HG03575 (cell line): Measurements from ENCODE around the gene SDF2L1.
"Not testable (repeated sequence)": the region's sequence is repeated elsewhere in the genome, so short reads cannot be mapped to it uniquely, and the experiment has no call there.

Experiments
- ATAC-seq: cut with Tn5 transposase; IDR thresholded peaks from one replicate; pipeline ENCODE4 v1.9.1; 2021; ENCODE audit not compliant: unreplicated experiment, insufficient number of reproducible peaks, low FRiP score; ENCODE audit errors: extremely low read depth

Gene SDF2L1

GRCh38 chr22:21634081-21634480 lies 8.0 kb upstream of the SDF2L1 start:
- no peak for ATAC-seq

GRCh38 chr22:21634844-21635243 lies 7.3 kb upstream of the SDF2L1 start:
- ATAC-seq: no peak

- no peak for ATAC-seq
These were observed 6.2 kb upstream of the SDF2L1 start for GRCh38 chr22:21635771-21636510.

DNA sequence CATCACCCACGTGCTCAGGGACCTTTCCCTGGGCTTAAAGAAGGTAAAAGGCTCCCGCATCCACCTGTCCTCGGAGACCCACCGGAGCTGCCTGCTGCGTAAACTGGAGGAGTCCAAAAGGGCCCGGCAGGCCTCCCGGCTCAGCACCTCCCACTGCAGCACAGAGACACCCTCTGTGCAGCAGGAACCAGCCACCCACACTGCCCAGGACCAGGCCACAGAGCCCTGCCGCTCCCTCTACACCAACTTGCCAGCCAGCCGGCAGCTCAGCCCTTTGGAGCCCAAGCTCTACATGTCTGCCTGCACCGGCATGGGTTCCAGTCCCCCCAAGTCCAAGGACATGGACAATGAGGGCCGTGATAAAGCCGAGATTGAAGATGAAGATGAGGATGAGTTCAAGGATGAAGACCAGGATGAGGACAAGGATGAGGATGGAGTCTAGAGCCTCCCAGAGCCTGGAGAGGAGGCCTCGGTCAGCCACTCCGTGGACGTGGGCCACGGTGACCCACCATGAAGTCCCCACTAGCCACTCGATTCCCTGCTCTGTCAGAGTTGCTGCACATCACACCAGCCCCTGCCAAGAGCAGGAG lies 5.4 kb upstream of the SDF2L1 start:
- no peak for ATAC-seq

DNA sequence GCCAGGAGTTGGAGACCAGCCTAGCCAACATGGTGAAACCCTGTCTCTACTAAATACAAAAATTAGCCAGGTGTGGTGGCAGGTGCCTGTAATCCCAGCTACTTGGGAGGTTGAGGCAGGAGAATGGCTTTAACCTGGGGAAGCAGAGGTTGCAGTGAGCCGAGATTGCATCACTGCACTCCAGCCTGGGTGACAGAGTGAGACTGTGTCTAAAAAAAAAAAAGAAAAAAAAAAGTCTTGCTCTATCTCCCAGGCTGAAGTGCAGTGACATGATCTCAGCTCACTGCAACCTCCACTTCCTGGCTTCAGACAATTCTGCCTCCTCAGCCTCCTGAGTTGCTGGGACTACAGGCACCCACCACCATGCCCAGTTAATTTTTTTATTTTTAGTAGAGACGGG lies 4.7 kb upstream of the SDF2L1 start:
- ATAC-seq: not testable (repeated sequence)

GRCh38 chr22:21639359-21639758 lies 2.7 kb upstream of the SDF2L1 start:
- ATAC-seq: no peak

GRCh38 chr22:21640810-21641209 lies 1.3 kb upstream of the SDF2L1 start:
- ATAC-seq: no peak

DNA sequence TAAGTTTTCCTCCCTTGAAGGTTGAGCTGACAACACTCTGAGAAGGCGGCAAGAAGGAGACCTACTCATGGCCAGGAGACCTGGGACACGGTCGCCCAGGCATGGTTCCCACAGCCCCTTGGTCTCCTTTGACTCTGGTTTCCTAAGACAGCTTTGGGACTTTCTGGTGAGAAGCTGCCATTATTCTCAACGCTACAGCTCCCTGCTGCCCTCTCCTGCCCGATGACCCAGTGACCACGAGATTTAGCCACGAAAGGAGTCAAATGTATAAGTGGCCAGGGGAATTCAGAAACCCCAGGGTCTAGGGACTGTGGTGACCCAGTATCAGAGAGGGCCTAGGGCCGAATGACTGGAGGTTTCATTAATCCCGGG lies 699 bp upstream of the SDF2L1 start:
- no peak for ATAC-seq

- no peak for ATAC-seq
These were observed 714 bp downstream of the SDF2L1 start for GRCh38 chr22:21642584-21643448.

- no peak for ATAC-seq
These were observed 1.6 kb downstream of the SDF2L1 start for GRCh38 chr22:21643533-21644357.

DNA sequence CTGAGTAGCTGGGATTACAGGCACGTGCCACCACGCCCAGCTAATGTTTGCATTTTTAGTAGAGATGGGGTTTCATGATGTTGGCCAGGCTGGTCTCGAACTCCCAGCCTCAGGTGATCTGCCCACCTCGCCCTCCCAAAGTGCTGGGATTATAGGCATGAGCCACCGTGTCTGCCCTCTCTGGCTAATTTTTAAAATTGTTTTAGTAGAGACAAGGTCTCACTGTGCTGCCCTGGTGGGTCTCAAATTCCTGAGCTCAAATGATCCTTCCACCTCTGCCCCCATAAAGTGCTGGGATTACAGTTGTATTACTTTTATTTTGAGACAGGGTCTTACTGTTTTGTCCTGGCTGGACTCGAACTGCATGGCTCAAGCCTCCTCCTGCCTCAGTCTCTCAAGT lies 3.4 kb downstream of the SDF2L1 start:
- ATAC-seq: not testable (repeated sequence)

- ATAC-seq: no peak
These were observed 4.8 kb downstream of the SDF2L1 start for GRCh38 chr22:21646608-21647590.

- no peak for ATAC-seq
These were observed 8.2 kb downstream of the SDF2L1 start for GRCh38 chr22:21650280-21650679.

GRCh38 chr22:21650823-21651520 lies 8.9 kb downstream of the SDF2L1 start:
- ATAC-seq: no peak

- ATAC-seq: no peak
These were observed 9.5 kb downstream of the SDF2L1 start for GRCh38 chr22:21651521-21652009.

GRCh38 chr22:21652010-21652546 lies 10.0 kb downstream of the SDF2L1 start:
- ATAC-seq: no peak
